IPS-18a (cell line): ENCODE results near the gene TOM1L2.

Source experiments
- H3K27ac ChIP-seq: one replicate; pipeline ENCODE4 v1.5.1; 2013; ENCODE audit warnings: low read length
- H3K27me3 ChIP-seq: one replicate; pipeline ENCODE4 v1.6.1; 2013; ENCODE audit warnings: mild to moderate bottlenecking, low read length; ENCODE audit not compliant: control insufficient read depth, insufficient read depth
- H3K36me3 ChIP-seq: one replicate; pipeline ENCODE4 v1.6.1; 2013; ENCODE audit warnings: low read depth, low read length; ENCODE audit not compliant: control insufficient read depth
- H3K4me1 ChIP-seq: one replicate; pipeline ENCODE4 v1.6.1; 2013; ENCODE audit warnings: low read depth, low read length; ENCODE audit not compliant: control insufficient read depth
- H3K4me3 ChIP-seq: one replicate; pipeline ENCODE4 v1.5.1; 2013; ENCODE audit warnings: low read length
- H3K9ac ChIP-seq: one replicate; pipeline ENCODE4 v1.6.1; 2013; ENCODE audit warnings: mild to moderate bottlenecking, low read length, moderate library complexity
- H3K9me3 ChIP-seq: one replicate; pipeline ENCODE4 v1.6.1; 2013; ENCODE audit warnings: low read depth, low read length; ENCODE audit not compliant: control insufficient read depth

The TOM1L2 gene

DNA sequence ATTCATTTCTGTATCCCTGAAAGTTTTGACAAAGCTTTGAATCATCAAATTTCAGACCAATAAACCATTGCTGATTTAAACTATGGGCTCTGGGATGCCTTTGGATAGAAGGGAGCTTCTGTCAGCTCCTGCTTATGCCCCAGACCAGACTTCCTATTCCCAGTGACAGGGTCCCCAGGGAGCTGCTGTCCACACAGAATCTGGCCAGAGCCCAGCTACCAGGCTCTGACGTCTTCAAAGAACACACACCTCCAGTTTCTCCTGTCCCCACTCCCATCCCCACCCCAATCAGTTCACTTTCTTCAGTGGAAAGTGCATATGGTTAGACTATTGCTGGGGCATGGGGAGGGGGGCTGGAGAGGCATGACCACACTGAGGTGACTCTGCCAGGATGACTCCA lies 83.8 kb downstream of the TOM1L2 start:
- no peaks in the 10 kb centered on the region for H3K36me3 ChIP-seq
- H3K27ac ChIP-seq, result no peak overlapping the region
- H3K9ac ChIP-seq, result no peak overlapping the region
- no peaks in the 10 kb centered on the region for H3K9me3 ChIP-seq
- no peak overlapping the region for H3K4me3 ChIP-seq
- H3K27me3 ChIP-seq, result no peaks in the 10 kb centered on the region
- H3K4me1 ChIP-seq, result peaks cover 30% of the 10 kb centered on the region

DNA sequence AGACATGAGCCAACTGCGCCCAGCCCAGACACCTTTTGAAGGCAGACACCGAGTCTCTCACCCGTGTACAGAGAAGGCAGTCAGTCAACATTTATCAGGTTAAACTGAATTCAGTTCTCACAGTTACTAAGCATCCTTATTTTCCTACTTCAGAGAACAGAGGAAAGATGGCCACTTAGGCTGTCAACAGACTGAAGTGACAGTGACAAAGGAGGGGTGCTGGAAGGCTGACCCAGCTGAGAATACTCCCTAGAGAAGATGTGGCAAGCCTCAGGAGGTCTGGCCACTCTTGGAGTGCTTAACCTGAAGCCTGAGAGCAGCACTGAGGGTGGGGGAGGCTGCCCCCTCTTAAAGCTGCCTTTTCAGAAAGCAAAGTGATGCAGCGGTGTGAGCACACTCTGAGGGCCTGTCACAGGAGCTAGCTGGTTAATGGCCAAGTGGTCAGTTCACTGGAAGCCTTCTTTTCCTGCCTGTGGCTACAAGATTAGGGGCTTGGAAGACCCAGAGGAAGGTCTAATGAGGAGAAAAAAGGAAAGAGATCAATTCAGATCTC lies 84.4 kb downstream of the TOM1L2 start:
- Histone ChIP-seq H3K9me3 (no peaks in the 10 kb centered on the region), H3K4me1 (peaks cover 30% of the 10 kb centered on the region), H3K27me3 (no peaks in the 10 kb centered on the region), H3K27ac (no peak overlapping the region), H3K4me3 (no peak overlapping the region), H3K36me3 (no peaks in the 10 kb centered on the region), H3K9ac (no peak overlapping the region)

DNA sequence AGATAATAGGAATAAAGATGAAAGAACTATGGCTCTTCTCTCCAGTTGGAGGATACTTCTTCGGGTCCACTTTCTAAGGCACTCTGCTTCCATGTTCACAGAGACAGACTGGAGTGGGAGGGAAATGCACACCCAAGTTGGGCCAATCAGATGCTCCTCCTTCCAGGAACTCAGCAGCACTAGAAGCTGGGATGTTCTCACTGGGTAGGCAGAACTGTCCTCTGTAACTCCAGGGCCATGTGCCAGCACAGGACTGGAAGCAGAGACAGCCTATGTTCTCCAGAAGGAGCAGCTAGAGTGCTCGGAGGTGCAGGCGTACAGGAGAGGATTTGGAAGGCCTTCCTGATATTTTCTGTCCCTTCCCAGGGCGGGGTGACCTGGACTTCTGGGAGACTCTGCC lies 85.5 kb downstream of the TOM1L2 start:
- no peak overlapping the region for H3K27ac ChIP-seq
- no peaks in the 10 kb centered on the region for H3K36me3 ChIP-seq
- no peaks in the 10 kb centered on the region for H3K27me3 ChIP-seq
- peaks cover 41% of the 10 kb centered on the region for H3K4me1 ChIP-seq
- H3K9ac ChIP-seq, result no peak overlapping the region
- no peaks in the 10 kb centered on the region for H3K9me3 ChIP-seq
- H3K4me3 ChIP-seq, result no peak overlapping the region

DNA sequence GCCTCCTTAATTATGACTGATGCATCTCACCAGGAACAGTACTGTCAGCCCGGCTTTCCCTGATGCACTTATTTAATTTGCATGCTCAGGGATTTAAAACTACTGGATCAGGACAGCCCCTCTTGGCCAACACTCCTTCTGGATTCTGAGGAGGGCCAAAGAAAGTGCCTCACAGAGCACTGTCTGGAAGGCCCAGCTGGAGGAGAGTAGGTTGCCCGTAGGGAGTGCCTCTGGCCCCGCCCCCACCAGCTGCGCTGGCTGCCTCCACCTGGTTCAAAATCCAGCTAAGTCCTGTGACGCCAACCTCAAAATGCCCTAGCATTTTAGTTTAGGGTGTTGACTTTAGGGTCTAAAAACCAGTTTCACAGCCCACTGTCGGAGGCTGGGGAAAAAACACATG lies 86.0 kb downstream of the TOM1L2 start:
- H3K27ac ChIP-seq, result no peak overlapping the region

DNA sequence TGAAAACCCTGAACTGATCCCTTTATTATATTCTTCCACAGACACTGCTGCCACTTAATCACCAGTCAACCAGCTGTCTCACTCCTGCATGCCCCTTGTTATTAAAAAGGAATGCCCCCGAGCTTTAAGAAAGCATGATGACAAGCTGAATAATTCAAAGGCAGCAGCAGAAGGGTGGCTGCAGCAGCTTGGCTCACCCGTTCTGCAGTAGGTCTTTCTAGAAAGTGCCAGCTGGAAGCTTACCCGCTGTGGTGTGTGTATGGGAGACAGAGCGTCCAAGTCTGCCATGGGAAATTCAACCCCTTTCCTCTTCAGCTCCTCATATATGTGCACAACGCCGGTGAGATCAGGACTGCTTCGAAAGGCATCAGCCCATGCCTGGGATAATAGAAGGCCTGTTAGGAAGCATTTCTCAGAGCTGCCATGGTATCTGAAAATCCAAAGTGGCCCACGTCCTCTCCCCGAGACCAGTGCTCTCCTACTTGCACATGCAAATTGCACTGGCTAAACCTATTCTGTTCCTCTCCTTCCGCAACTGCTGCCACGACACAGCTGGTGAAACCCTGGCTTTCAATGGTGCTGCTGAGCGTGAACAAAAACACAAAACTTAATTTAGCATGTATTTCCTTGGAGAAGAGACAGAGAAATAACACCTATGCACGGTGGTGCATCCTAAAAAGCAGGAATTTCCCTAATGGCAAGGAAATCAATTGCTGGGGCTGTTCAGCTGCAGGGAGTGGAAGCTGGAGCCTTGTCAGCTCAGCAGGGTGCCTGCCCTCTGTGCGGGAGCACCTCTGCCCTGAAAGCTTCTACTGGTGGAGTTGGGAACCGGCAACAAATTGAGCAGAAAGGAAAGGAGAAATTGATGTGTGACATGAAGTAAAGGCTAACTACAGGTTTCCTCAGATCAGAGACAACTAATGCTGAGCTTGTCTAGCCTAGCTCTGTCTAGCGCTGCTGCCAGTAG lies 87.5 kb downstream of the TOM1L2 start:
- Histone ChIP-seq H3K36me3 (no peaks in the 10 kb centered on the region), H3K4me1 (peaks cover 43% of the 10 kb centered on the region), H3K4me3 (peak overlapping the region; percentile 9), H3K9ac (no peak overlapping the region), H3K27ac (no peak overlapping the region), H3K9me3 (no peaks in the 10 kb centered on the region), H3K27me3 (no peaks in the 10 kb centered on the region)

More for the DNA sequence above, 86.0 kb downstream of the TOM1L2 start:
- Histone ChIP-seq H3K9me3 (no peaks in the 10 kb centered on the region), H3K9ac (no peak overlapping the region), H3K4me1 (peaks cover 43% of the 10 kb centered on the region), H3K36me3 (no peaks in the 10 kb centered on the region), H3K27me3 (no peaks in the 10 kb centered on the region), H3K4me3 (no peak overlapping the region)

DNA sequence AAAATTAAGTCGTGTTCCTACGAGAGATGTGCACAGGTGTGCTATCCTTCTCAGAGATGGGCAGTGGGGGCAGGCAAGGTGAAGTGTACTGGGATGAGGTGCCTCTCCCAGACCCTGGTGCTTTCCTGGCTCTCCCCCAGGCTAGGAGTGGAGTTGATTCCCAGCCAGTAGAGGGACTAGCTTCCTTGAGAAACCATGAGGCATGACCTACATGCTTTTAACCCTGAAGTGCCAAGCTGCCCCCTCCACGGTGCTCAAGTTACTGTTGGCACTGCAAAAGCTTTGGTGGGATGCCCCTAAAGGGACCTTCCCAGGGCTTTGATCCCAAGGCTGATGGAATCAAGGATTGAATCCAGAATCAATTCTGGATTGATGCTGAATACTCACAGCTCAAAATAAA lies 88.4 kb downstream of the TOM1L2 start:
- Histone ChIP-seq H3K9ac (no peak overlapping the region), H3K27ac (no peak overlapping the region), H3K4me3 (no peak overlapping the region), H3K4me1 (peaks cover 36% of the 10 kb centered on the region), H3K36me3 (no peaks in the 10 kb centered on the region), H3K27me3 (no peaks in the 10 kb centered on the region), H3K9me3 (no peaks in the 10 kb centered on the region)

DNA sequence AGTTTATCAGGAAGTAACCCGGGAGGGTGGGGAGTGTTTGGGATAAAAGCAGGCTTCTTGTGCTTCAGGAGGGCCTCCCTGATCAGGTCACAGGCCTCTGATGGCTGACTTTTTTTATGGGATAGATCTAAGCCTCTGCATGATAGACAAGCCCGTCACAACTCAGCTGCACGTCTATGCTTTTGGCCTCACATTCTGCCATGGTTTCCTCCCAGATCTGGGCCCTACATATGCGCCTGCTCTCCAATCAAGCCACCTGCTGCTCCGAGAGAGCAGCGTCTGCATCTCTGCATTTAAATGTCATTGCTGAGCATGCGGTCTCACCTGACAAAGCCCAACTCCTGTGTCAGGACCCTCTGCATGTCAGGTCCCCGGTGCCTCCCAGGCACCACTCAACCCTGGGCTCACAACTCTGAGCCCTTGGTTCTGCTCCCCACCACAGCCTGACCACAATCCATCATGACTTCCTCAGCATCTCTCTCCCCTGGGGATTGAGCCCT lies 90.1 kb downstream of the TOM1L2 start:
- Histone ChIP-seq H3K27me3 (no peaks in the 10 kb centered on the region), H3K9me3 (no peaks in the 10 kb centered on the region), H3K27ac (no peak overlapping the region), H3K9ac (no peak overlapping the region), H3K4me3 (no peak overlapping the region), H3K36me3 (no peaks in the 10 kb centered on the region), H3K4me1 (peaks cover 44% of the 10 kb centered on the region)

DNA sequence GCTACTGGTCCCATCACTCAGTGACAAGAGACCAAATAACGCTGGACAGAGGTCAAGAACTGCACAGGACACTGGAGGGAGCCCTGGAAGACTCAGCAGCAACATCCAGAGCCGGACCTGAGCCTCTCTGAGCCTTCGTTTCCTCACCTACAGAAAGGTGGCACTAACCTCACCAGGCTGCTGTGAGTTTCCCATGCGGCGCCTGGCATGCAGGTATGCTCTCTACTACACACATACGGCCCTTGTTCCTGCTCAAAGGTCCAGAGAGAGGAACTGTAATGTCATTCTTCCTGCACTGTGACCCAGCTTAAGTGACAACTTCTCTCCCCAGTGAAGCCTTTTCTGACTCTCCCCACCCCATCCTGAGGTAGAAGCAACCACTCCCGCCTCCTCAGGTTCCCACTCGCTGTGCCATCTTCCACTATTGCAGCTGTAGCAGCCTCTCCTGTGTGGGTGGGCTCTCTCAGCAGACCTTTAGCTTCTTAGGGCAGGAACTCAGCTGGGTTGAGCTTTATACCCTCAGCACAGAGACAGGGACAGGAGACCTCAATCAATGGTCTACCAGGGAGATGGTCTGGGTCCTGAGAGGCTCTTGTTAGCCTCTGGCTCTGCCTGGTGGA lies 91.5 kb downstream of the TOM1L2 start:
- Histone ChIP-seq H3K27me3 (no peaks in the 10 kb centered on the region), H3K4me3 (no peak overlapping the region), H3K4me1 (peaks cover 40% of the 10 kb centered on the region), H3K36me3 (no peaks in the 10 kb centered on the region), H3K9me3 (no peaks in the 10 kb centered on the region), H3K9ac (no peak overlapping the region), H3K27ac (no peak overlapping the region)

DNA sequence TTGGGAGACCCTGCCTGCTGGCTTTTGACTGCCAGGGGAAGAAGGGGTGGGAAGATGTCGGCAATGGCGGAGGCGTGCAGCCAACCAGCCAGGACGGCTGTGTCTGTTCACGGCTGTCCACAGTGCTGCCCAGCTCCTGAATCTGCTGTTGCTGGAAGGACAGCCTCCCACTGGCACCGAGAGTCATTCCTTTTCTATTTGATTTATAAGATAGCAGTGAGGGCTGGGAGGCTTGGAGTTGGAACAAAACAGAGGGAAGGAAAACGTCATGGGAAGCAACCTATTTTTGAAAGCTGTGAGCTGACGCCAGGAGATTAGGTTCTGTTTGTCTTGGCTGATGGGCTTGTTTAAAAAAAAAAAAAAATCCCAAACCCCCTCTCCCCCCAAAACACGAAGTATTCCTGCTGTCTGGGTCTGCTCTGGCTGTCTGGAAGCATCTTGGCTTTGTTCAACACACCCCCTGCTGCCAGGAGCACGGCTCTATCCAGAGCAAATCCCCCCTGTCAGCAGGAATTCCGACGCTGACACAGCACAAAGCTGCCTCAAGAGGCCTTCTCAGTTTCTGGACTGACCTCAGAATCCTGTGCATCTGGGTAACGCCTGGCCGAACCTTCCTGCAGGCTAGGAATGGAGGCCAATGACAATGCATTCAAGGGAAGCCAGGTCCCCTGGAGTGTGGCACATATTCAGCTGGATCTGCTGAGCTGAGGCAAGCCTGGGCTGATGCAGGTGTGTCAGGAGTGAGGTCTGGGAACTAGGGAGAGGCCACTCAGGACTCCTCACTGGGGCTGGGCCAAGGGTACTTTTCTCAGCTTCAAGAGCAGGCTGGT lies 94.5 kb downstream of the TOM1L2 start:
- Histone ChIP-seq H3K4me1 (peaks cover 28% of the 10 kb centered on the region), H3K36me3 (no peaks in the 10 kb centered on the region), H3K4me3 (no peak overlapping the region), H3K9ac (no peak overlapping the region), H3K27ac (no peak overlapping the region), H3K27me3 (no peaks in the 10 kb centered on the region), H3K9me3 (no peaks in the 10 kb centered on the region)

DNA sequence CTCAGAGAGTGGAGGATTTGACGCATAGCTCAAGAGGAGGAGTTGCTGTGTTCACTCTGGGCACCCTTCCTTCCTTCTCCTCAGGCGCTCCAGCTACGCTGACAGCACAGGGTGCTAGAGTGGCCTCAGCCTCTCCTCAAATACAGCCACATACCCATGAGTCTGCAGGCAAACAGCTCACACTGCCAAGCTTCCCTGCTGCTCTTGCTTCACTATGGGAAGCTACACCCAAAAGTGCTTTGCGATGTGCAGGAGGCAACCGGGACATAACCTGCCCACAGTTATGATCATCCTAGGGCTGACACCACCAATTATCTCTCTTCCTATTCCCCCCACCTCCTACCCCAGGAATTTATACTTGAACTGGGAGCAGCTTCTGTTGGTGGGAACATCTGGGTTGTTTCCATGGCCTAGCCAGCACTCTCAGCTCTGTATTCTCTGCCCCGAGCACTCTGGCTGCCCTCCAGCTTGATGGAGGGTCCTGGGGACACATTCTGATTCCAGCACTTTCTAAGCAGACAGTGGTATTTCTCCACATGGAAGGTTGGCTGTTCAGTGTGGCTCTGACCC lies 95.2 kb downstream of the TOM1L2 start:
- no peaks in the 10 kb centered on the region for H3K36me3 ChIP-seq
- H3K9me3 ChIP-seq, result no peaks in the 10 kb centered on the region
- H3K4me3 ChIP-seq, result no peak overlapping the region
- no peak overlapping the region for H3K27ac ChIP-seq
- H3K4me1 ChIP-seq, result peaks cover 21% of the 10 kb centered on the region
- no peaks in the 10 kb centered on the region for H3K27me3 ChIP-seq
- no peak overlapping the region for H3K9ac ChIP-seq

DNA sequence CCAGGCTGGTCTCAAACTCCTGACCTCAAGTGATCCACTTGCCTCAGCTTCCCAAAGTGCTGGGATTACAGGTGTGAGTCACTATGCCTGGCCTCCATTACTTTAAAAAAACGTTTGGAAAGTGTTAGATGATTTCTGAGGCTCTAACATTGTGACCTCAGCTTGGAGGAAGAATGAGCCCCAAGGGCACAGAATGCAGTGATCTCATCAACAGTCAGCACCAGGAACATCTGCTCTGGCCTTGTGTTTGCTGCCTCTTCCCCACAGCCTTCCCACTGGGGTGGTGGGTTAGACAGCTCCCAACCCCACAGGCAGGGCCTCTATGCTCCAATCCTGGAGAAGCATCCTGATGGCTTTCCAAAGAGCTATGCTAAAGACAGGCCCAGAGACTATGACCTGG lies 97.7 kb downstream of the TOM1L2 start:
- no peaks in the 10 kb centered on the region for H3K36me3 ChIP-seq
- peaks cover 11% of the 10 kb centered on the region for H3K27me3 ChIP-seq
- no peaks in the 10 kb centered on the region for H3K9me3 ChIP-seq
- H3K27ac ChIP-seq, result no peak overlapping the region
- no peak overlapping the region for H3K4me3 ChIP-seq
- H3K4me1 ChIP-seq, result peaks cover 19% of the 10 kb centered on the region
- H3K9ac ChIP-seq, result no peak overlapping the region
